GM12878 (cell line): ENCODE data around the gene AFAP1. TPM values are rescaled to one million over a fixed set of nuclear protein-coding genes. Genes with fewer than 3 reads are reported as not detected.

Source experiments
- ATAC-seq: fragments of 200-7000 bp; cut with Tn5 transposase; 3 replicates; pipeline ENCODE4 v1.9.1; 2020; ENCODE audit warnings: mild to moderate bottlenecking, moderate library complexity
- BruUV-seq: library from RNA; stranded (reverse); fragments of 400-500 nt; replicated peaks from 2 replicates; lab custom pipeline; 2021; lab: Mats Ljungman, UMichigan
- CTCF ChIA-PET: fragments of 300-600 bp; sonication (Branson Sonifier 250); formaldehyde crosslinking; extraction: SDS; loops from one replicate; lab custom pipeline; 2021; ENCODE audit warnings: inconsistent platforms; lab: Yijun Ruan, JAX
- POLR2A ChIA-PET: fragments of 350-600 bp; formaldehyde crosslinking; extraction: SDS; loops from one replicate; lab custom pipeline; 2021; ENCODE audit warnings: inconsistent platforms; lab: Charles Lee
- RAD21 ChIA-PET: fragments of 300-600 bp; sonication (Branson Sonifier 250); formaldehyde crosslinking; loops from one replicate; lab custom pipeline; 2023; ENCODE audit warnings: antibody characterized with exemption; ENCODE audit not compliant: unreplicated experiment; lab: Charles Lee
- SMC1A ChIA-PET: fragments of 300-600 bp; sonication (Branson Sonifier 250); formaldehyde crosslinking; loops from one replicate; lab custom pipeline; 2023; ENCODE audit not compliant: unreplicated experiment, uncharacterized antibody; lab: Charles Lee
- DNase-seq: peaks from one replicate; pipeline ENCODE4 v3.0.0-alpha.2; 2011; ENCODE audit warnings: low read depth, low spot score
- FAIRE-seq: peaks from 3 replicates; lab custom pipeline; 2011; peaks lifted over from hg19 to GRCh38; lab: Jason Lieb, UNC
- H2AFZ ChIP-seq: 2 replicates; pipeline ENCODE4 v1.6.0; 2011; ENCODE audit warnings: low read depth, low read length, control low read depth; ENCODE audit not compliant: control insufficient read depth
- H3K27ac ChIP-seq: 2 replicates; pipeline ENCODE4 v1.5.1; 2011; ENCODE audit warnings: control low read depth; ENCODE audit not compliant: control insufficient read depth, insufficient read depth
- H3K27me3 ChIP-seq, 2 experiments: replicated peaks in 1 of 2; 2 replicates each; pipeline versions ENCODE4 v1.6.0 to v1.6.1; 2011; ENCODE audit warnings: low read length in 1 of 2; ENCODE audit not compliant: control insufficient read depth in 2 of 2, insufficient read depth in 2 of 2
- H3K36me3 ChIP-seq, 2 experiments: 2 replicates each; pipeline ENCODE4 v1.5.1; 2011; ENCODE audit warnings: low read length in 1 of 2; ENCODE audit not compliant: control insufficient read depth in 2 of 2, insufficient read depth in 2 of 2
- H3K4me1 ChIP-seq: 2 replicates; pipeline ENCODE4 v1.6.1; 2011; ENCODE audit warnings: mild to moderate bottlenecking, low read length, moderate library complexity, mixed read lengths; ENCODE audit not compliant: control insufficient read depth, insufficient read depth
- H3K4me2 ChIP-seq: 2 replicates; pipeline ENCODE4 v1.6.0; 2011; ENCODE audit warnings: control low read depth; ENCODE audit not compliant: control insufficient read depth, insufficient read depth
- H3K4me3 ChIP-seq: fragments of 200-600 bp; sonication (generic); 2 replicates; pipeline ENCODE4 v1.5.1; 2016
- H3K79me2 ChIP-seq: 2 replicates; pipeline ENCODE4 v1.6.0; 2011; ENCODE audit warnings: low read length; ENCODE audit not compliant: control insufficient read depth, insufficient read depth
- H3K9ac ChIP-seq: 2 replicates; pipeline ENCODE4 v1.8.0; 2011; ENCODE audit warnings: low read length, control low read depth, mixed read lengths; ENCODE audit not compliant: control insufficient read depth, insufficient read depth
- H3K9me3 ChIP-seq: replicated peaks from 3 replicates; pipeline ENCODE4 v1.5.1; 2011; ENCODE audit warnings: mild to moderate bottlenecking, low read length; ENCODE audit not compliant: control insufficient read depth, insufficient read depth
- H4K20me1 ChIP-seq: 2 replicates; pipeline ENCODE4 v1.6.0; 2011; ENCODE audit not compliant: control insufficient read depth, insufficient read depth
- BCL11A ChIP-seq: IDR thresholded peaks from 2 replicates; pipeline ENCODE4 v1.6.1; 2011; ENCODE audit warnings: low read depth, low read length
- CEBPB ChIP-seq, 2 experiments: fragments of 150-350 bp in 1 of 2; IDR thresholded peaks; 2 replicates each; pipeline ENCODE4 v1.6.1; 2012 to 2014; ENCODE audit warnings: low read depth in 2 of 2, low read length in 2 of 2, borderline replicate concordance in 1 of 2, inconsistent platforms in 1 of 2
- CHD1 ChIP-seq: IDR thresholded peaks from 2 replicates; pipeline ENCODE4 v1.6.1; 2012; ENCODE audit warnings: low read depth, low read length, improper control_type of control experiment
- FOS ChIP-seq: IDR thresholded peaks from 3 replicates; pipeline ENCODE4 v1.6.1; 2011; ENCODE audit warnings: borderline replicate concordance; ENCODE audit not compliant: insufficient read length; ENCODE audit errors: extremely low read depth
- HDAC2 ChIP-seq: fragments of 200-600 bp; sonication (generic); IDR thresholded peaks from 2 replicates; pipeline ENCODE4 v1.6.1; 2017
- HDGF ChIP-seq: fragments of 450-650 bp; IDR thresholded peaks from 2 replicates; pipeline ENCODE4 v1.6.1; 2016; ENCODE audit warnings: antibody characterized with exemption
- KDM1A ChIP-seq: fragments of 200-600 bp; sonication (generic); IDR thresholded peaks from 2 replicates; pipeline ENCODE4 v1.6.1; 2016; ENCODE audit warnings: borderline replicate concordance
- KLF5 ChIP-seq: fragments of 450-650 bp; IDR thresholded peaks from 2 replicates; pipeline ENCODE4 v1.6.1; 2014; ENCODE audit warnings: mild to moderate bottlenecking; ENCODE audit not compliant: partially characterized antibody
- MEF2B ChIP-seq: fragments of 450-650 bp; IDR thresholded peaks from 2 replicates; pipeline ENCODE4 v1.6.1; 2018; ENCODE audit warnings: mild to moderate bottlenecking, moderate library complexity; ENCODE audit not compliant: partially characterized antibody, poor library complexity, severe bottlenecking
- MXI1 ChIP-seq: fragments of 150-350 bp; IDR thresholded peaks from 2 replicates; pipeline ENCODE4 v1.6.1; 2011; ENCODE audit warnings: low read depth, mild to moderate bottlenecking, inconsistent platforms, low read length, improper control_type of control experiment
- NBN ChIP-seq: fragments of 450-650 bp; IDR thresholded peaks from 2 replicates; pipeline ENCODE4 v1.6.1; 2016
- NR2C2 ChIP-seq: IDR thresholded peaks from 2 replicates; pipeline ENCODE4 v1.6.1; 2011; ENCODE audit warnings: borderline replicate concordance, low read depth; ENCODE audit not compliant: control insufficient read depth, insufficient read length
- SMARCA5 ChIP-seq: fragments of 450-650 bp; IDR thresholded peaks from 2 replicates; pipeline ENCODE4 v1.6.1; 2017; ENCODE audit warnings: mild to moderate bottlenecking
- SP1 ChIP-seq: IDR thresholded peaks from one replicate; pipeline ENCODE4 v1.6.1; 2011; ENCODE audit warnings: low read depth, low read length
- TARDBP ChIP-seq: IDR thresholded peaks from 2 replicates; pipeline ENCODE4 v1.6.1; 2016; ENCODE audit warnings: borderline replicate concordance
- ZNF217 ChIP-seq: fragments of 450-650 bp; IDR thresholded peaks from 2 replicates; pipeline ENCODE4 v1.6.1; 2017; ENCODE audit warnings: antibody characterized with exemption, mild to moderate bottlenecking
- ZNF622 ChIP-seq: fragments of 450-650 bp; IDR thresholded peaks from 2 replicates; pipeline ENCODE4 v1.6.1; 2017; ENCODE audit warnings: mild to moderate bottlenecking, inconsistent platforms
- ZZZ3 ChIP-seq: IDR thresholded peaks from 2 replicates; pipeline ENCODE4 v1.6.1; 2011; ENCODE audit warnings: low read depth; ENCODE audit not compliant: control insufficient read depth, insufficient read length
- WGBS: methylation state at CpG from one replicate; pipeline ENCODE4 v1.1.6; 2016; ENCODE audit warnings: low lambda C conversion rate; ENCODE audit not compliant: insufficient replicate concordance, insufficient coverage; ENCODE audit errors: missing lambda C conversion rate; 5-methylcytosine and 5-hydroxymethylcytosine counted together
- in situ Hi-C: fragments of 300-500 bp; cut with MboI; formaldehyde crosslinking; loops from 9 replicates; pipeline ENCODE4 v1.14.3; 2018; ENCODE audit warnings: mixed read lengths
- intact Hi-C: fragments of 100-400 bp; cut with micrococcal nuclease; formaldehyde crosslinking; loops from one replicate; pipeline ENCODE4 v1.14.2; 2022; ENCODE audit not compliant: unreplicated experiment
- polyA plus RNA-seq, 11 experiments: library from polyadenylated mRNA; depleted of rRNA in 4 of 11; unstranded in 6 of 11; stranded (reverse) in 5 of 11; fragments of >200 nt; fragmentation: Nextera tagmentation in 4 of 11; fragmentation: Illumina TruSeq in 1 of 11; extraction: Ambion mirVana in 4 of 11; extraction: Trizol in 1 of 11; gene quantifications; 1 replicate in 1 of 11; 2 replicates in 10 of 11; pipeline versions ENCODE4 v1.2.1 to v1.2.3, GENCODE V29; 2011 to 2016; ENCODE audit warnings: inconsistent platforms in 2 of 11, missing spikeins in 2 of 11, low read depth in 1 of 11
- total RNA-seq, 4 experiments: library from RNA; depleted of rRNA in 3 of 4; stranded (reverse); fragments of >200 nt in 3 of 4; fragmentation: Illumina TruSeq in 1 of 4; extraction: Trizol in 1 of 4; gene quantifications; 2 replicates each; pipeline versions ENCODE4 v1.2.1 to v1.2.3, GENCODE V29; 2013 to 2021
- TF ChIP-seq, protein P1 (sequence below): fragments of 150-350 bp; IDR thresholded peaks from 2 replicates; pipeline ENCODE4 v1.6.1; 2016; ENCODE audit warnings: low read depth, low read length

Gene AFAP1
- total and polyA plus RNA-seq, 10 of the 15 experiments (the other 5 are each of a cell fraction or from before 2014, with no cell fraction given) = 0.02 to 0.23 (median 0.09) TPM; not detected in 1

DNA sequence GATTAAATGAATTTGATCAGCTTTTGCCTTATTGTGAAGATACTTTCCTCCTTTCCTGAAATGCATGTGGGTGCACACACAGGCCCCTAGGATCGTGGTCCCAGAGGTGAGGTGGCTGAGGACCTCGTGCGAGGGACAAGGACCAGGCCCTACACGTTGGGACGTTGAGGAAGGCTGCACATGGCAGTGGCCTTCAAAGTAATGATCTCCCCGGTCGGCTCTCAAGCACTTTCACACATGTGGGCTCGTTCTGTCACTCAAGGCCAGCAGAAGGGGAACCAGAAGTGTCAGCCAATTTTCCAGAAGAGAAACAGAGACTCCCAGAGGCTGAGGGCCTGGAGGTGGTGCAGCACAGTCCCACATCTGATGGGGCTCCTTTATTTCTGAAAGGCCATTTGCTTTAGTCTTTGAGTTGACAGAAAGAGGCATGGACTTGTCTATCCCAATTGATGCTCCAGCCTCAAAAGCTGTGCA is 196.8 kb downstream of the AFAP1 start:
- Histone ChIP-seq H3K36me3 (no peaks in the 10 kb centered on the region), H3K4me2 (no peak overlapping the region), H3K9ac (no peak overlapping the region), H3K4me3 (no peak overlapping the region), H3K9me3 (no peaks in the 10 kb centered on the region), H3K79me2 (no peaks in the 10 kb centered on the region), H3K27me3 (no peaks in the 10 kb centered on the region; a peak in 1 of 4 replicates), H3K4me1 (peaks cover 13% of the 10 kb centered on the region), H4K20me1 (no peaks in the 10 kb centered on the region), H2AFZ (no peak overlapping the region)
- FAIRE-seq (no peak), DNase-seq (no peak), ATAC-seq (no peak)
- in situ Hi-C loops = no loop called here
- RAD21 ChIA-PET = no interaction called here
- CTCF ChIA-PET = no interaction called here
- 24% methylated on average over 8 of the region's 8 CpGs for WGBS
- no TSS peak for BruUV-seq
- intact Hi-C loops = no loop called here
- SMC1A ChIA-PET = no interaction called here
- POLR2A ChIA-PET = no interaction called here
- no peak for TF ChIP-seq HDAC2
- no peak for TF ChIP-seq HDGF
- TF ChIP-seq KLF5 = no peak
- TF ChIP-seq MEF2B = no peak
- TF ChIP-seq, protein P1, sequence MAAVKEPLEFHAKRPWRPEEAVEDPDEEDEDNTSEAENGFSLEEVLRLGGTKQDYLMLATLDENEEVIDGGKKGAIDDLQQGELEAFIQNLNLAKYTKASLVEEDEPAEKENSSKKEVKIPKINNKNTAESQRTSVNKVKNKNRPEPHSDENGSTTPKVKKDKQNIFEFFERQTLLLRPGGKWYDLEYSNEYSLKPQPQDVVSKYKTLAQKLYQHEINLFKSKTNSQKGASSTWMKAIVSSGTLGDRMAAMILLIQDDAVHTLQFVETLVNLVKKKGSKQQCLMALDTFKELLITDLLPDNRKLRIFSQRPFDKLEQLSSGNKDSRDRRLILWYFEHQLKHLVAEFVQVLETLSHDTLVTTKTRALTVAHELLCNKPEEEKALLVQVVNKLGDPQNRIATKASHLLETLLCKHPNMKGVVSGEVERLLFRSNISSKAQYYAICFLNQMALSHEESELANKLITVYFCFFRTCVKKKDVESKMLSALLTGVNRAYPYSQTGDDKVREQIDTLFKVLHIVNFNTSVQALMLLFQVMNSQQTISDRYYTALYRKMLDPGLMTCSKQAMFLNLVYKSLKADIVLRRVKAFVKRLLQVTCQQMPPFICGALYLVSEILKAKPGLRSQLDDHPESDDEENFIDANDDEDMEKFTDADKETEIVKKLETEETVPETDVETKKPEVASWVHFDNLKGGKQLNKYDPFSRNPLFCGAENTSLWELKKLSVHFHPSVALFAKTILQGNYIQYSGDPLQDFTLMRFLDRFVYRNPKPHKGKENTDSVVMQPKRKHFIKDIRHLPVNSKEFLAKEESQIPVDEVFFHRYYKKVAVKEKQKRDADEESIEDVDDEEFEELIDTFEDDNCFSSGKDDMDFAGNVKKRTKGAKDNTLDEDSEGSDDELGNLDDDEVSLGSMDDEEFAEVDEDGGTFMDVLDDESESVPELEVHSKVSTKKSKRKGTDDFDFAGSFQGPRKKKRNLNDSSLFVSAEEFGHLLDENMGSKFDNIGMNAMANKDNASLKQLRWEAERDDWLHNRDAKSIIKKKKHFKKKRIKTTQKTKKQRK = no peak
- no peak for TF ChIP-seq MXI1
- TF ChIP-seq NR2C2 = no peak
- no peak for TF ChIP-seq BCL11A
- no peak for TF ChIP-seq SMARCA5
- TF ChIP-seq KDM1A = no peak
- no peak for TF ChIP-seq SP1
- TF ChIP-seq ZNF217 = no peak
- no peak for TF ChIP-seq NBN
- TF ChIP-seq CEBPB (IDR thresholded peaks at IDR 0.05; ENCODE audit: borderline replicate concordance in 1 of 2, low read depth in 2 of 2, low read length in 2 of 2) = no peak
- no peak for TF ChIP-seq ZZZ3
- no peak for TF ChIP-seq ZNF622
- TF ChIP-seq CHD1 = no peak
- no peak for TF ChIP-seq FOS
- no peak for TF ChIP-seq TARDBP
- TF ChIP-seq, all 136 proteins: peak for 0
- H3K27ac ChIP-seq = no peak overlapping the region
